AG10803 (cell line): Measurements from ENCODE around the gene SPON1.

Source experiments
- DNase-seq: peaks from one replicate; pipeline ENCODE4 v3.0.0; 2010; ENCODE audit warnings: low read depth
- H3K4me3 ChIP-seq: 2 replicates; pipeline ENCODE4 v1.5.1; 2011; ENCODE audit warnings: mild to moderate bottlenecking, low read length, control low read depth
- TF ChIP-seq, protein P1 (sequence below): conservative IDR thresholded peaks from 2 replicates; pipeline ENCODE4 v1.5.1; 2011; ENCODE audit warnings: mild to moderate bottlenecking, low read length, control low read depth, inconsistent platforms

The SPON1 gene

DNA sequence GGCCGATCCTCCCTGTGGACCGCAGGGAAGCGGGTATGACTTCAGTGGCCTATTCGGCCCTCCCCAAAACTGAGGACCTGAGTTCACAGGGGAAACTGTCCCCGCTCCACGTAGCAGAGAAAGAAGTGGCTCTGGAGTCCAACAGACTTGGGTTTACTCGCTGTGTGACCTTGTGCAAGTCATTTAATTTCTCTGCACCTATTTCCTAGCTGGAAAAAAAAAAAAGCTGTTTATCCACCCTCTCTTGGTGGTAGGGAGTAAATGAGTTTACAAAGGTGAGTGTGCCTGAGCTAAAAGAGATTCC is 2.2 kb downstream of the SPON1 start:
- TF ChIP-seq, protein P1, sequence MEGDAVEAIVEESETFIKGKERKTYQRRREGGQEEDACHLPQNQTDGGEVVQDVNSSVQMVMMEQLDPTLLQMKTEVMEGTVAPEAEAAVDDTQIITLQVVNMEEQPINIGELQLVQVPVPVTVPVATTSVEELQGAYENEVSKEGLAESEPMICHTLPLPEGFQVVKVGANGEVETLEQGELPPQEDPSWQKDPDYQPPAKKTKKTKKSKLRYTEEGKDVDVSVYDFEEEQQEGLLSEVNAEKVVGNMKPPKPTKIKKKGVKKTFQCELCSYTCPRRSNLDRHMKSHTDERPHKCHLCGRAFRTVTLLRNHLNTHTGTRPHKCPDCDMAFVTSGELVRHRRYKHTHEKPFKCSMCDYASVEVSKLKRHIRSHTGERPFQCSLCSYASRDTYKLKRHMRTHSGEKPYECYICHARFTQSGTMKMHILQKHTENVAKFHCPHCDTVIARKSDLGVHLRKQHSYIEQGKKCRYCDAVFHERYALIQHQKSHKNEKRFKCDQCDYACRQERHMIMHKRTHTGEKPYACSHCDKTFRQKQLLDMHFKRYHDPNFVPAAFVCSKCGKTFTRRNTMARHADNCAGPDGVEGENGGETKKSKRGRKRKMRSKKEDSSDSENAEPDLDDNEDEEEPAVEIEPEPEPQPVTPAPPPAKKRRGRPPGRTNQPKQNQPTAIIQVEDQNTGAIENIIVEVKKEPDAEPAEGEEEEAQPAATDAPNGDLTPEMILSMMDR: no peak
- no peak overlapping the region for H3K4me3 ChIP-seq
- no peak for DNase-seq

DNA sequence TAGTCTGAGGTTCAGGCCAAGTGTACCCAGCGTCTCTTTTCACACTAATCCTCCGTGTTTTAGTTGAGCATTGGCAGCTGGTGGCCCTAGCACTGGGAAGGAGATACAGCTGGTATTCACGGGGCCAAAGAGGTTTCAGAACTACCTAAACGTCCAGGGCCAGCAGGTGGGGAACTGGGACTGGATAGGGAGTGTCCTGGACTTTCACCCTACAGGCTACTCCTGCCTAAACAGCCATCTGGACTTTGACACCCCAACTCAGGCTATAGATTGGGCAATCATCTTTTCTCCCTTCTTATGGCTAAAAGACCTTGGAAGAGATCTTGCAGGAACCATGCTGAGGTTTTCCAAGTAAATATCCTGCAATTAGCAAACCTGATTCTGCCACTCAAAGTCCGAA is 2.8 kb downstream of the SPON1 start:
- DNase-seq: no peak
- TF ChIP-seq, protein P1: no peak
- no peak overlapping the region for H3K4me3 ChIP-seq

DNA sequence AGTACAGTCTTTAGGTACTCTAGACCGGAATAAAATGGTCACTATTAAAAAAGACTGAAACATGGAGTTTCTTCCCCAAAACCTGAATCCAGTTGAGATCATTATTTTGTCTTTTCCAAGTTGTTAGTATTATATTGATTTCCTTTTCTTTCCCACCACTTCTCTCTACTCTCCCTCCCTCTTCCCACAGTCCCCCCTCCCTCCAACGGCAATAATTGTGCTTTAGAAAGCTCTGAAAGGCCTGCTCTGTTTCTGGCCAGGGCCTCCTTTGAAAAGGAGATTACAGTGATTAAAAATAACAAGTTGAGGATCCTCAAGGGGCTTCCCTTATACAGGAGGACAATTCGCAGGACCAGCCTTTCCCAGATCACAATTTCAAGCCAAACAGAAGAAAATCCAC is 3.5 kb downstream of the SPON1 start:
- no peak for DNase-seq
- TF ChIP-seq, protein P1: no peak
- H3K4me3 ChIP-seq: no peak overlapping the region

DNA sequence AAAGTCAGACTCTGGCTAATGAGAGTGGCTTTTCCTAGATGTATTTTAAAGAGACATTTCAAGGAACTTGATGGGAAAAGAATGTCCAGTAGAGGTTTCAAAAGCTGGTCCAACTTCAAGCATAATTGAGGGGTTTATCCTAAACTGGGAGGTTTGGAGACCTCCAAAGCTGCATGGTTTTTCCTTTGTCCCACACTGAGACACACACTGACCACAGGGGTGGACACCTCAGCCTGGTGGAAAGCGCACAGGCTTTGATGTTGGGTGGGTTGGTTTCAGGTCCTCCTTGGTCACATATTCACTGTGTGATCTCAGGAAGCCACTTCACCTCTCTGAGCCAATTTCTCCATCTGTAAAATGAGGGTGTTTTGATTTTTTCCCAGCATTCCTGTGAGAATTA is 4.0 kb downstream of the SPON1 start:
- TF ChIP-seq, protein P1: no peak
- DNase-seq: no peak
- H3K4me3 ChIP-seq: no peak overlapping the region

DNA sequence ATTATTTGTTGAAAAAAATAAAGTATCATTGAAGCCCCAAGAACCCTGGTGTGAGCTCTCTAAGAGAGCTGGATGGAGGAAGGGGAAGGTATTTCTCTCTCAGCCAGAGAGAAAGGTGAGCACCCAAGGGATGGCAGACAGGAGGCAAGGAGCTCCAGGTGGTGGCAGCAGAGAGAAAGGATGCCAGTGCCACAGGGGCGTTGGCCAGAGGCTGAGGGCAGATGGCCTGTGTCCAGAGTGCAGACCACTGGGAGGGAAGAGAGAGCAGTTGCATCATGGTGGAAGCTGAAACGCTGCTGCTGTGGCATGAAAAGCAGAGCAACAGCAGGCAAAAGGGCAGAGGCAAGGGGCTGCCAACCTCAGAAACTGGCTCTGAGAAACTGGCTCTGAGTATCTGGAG is 8.5 kb downstream of the SPON1 start:
- no peak for DNase-seq
- TF ChIP-seq, protein P1: peak; percentile 35
- H3K4me3 ChIP-seq: no peak overlapping the region

DNA sequence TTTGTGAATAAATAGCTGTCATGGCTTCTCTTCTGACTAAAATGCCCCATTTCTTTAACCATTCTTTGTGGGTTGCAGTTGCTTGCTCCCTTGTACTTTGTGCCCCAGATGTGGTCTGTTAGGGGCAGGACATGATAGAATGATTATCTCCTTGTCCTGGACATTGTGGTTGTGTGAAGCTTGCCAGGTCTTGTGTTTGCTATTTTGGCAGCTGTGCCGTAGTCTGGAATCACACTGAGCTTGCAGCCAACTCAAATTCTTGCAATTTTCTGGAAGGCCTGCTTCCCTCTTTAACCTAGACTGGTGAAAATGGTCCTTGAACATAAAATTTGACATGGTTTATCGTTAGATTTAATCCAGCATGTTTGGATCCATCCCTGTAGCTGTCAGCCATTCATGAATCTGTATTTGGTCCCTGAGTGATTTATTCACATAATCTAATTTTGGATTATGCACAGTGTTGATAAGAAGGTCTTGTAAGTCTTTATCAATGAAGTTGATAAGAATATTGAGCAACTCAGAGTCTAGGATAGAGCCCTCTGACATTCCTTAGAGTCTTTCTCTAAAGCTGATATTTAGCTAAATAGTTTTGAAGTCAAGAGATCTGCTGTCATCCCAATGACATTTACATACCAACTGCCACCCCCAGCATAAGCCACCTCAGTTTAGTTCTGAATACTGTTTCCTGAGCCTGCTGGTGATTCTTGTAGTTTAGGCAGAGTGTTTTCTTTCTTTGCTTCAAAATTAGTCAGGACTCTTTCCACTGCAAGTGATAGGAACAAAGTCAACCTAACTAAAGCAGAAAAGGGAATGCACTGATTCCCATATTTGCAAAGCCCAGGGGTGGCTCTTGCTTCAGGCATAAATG is 9.8 kb downstream of the SPON1 start:
- H3K4me3 ChIP-seq: no peak overlapping the region
- DNase-seq: peak; percentile 82
- TF ChIP-seq, protein P1: no peak

DNA sequence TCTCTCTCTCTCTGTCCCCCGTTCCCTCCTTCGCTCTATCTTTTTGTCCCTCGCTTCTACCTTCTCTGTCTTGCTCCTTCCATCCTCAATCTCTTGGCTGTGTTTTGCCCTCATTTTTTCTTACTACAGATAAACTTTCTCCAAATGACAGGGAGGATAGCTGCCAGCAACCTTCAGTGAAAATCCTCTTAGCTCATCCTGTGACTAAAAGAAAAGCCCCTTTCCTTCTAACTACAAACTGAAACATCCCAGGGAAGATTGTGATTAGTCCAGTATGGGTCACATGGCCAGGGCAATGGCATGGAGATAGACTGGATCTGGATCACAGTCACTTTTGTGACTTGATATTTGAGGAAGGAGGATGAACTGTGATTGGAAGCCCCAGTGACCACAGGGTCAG is 10.4 kb downstream of the SPON1 start:
- no peak overlapping the region for H3K4me3 ChIP-seq
- TF ChIP-seq, protein P1: no peak
- no peak for DNase-seq
